Parathyroid adenoma (tissue), 2 donors: Measurements from ENCODE around the gene FAM177B.

ENCODE experiments used
- H2AFZ ChIP-seq: fragments of 300-600 bp; sonication (generic); one replicate; pipeline ENCODE4 v1.7.0; 2017; ENCODE audit warnings: antibody characterized with exemption, mild to moderate bottlenecking
- H3K27ac ChIP-seq: fragments of 300-600 bp; sonication (generic); one replicate; pipeline ENCODE4 v1.7.0; 2017
- H3K27me3 ChIP-seq: fragments of 300-600 bp; sonication (generic); one replicate; pipeline ENCODE4 v1.7.0; 2017; ENCODE audit warnings: low read length; ENCODE audit not compliant: control insufficient read depth, insufficient read depth
- H3K36me3 ChIP-seq: fragments of 300-600 bp; sonication (generic); one replicate; pipeline ENCODE4 v1.7.0; 2017; ENCODE audit warnings: low read length; ENCODE audit not compliant: control insufficient read depth, insufficient read depth
- H3K4me1 ChIP-seq: fragments of 300-600 bp; sonication (generic); one replicate; pipeline ENCODE4 v1.7.0; 2017; ENCODE audit warnings: control low read depth
- H3K4me2 ChIP-seq: fragments of 300-600 bp; sonication (generic); one replicate; pipeline ENCODE4 v1.7.0; 2017; ENCODE audit warnings: low read length
- H3K4me3 ChIP-seq: fragments of 300-600 bp; sonication (generic); one replicate; pipeline ENCODE4 v1.7.0; 2017; ENCODE audit warnings: low read depth, low read length
- H3K79me2 ChIP-seq: fragments of 300-600 bp; sonication (generic); one replicate; pipeline ENCODE4 v1.7.0; 2017; ENCODE audit warnings: control low read depth
- H3K9ac ChIP-seq: fragments of 300-600 bp; sonication (generic); one replicate; pipeline ENCODE4 v1.7.0; 2017; ENCODE audit warnings: mild to moderate bottlenecking
- H3K9me3 ChIP-seq: fragments of 300-600 bp; sonication (generic); one replicate; pipeline ENCODE4 v1.7.0; 2017; ENCODE audit warnings: low read length; ENCODE audit not compliant: control insufficient read depth
- TF ChIP-seq, protein P1 (sequence below): fragments of 300-600 bp; sonication (generic); IDR thresholded peaks from one replicate; pipeline ENCODE4 v1.7.0; 2017; ENCODE audit warnings: antibody characterized with exemption, mild to moderate bottlenecking
- donor health status: primary hyperparathyroidism.

Gene FAM177B

DNA sequence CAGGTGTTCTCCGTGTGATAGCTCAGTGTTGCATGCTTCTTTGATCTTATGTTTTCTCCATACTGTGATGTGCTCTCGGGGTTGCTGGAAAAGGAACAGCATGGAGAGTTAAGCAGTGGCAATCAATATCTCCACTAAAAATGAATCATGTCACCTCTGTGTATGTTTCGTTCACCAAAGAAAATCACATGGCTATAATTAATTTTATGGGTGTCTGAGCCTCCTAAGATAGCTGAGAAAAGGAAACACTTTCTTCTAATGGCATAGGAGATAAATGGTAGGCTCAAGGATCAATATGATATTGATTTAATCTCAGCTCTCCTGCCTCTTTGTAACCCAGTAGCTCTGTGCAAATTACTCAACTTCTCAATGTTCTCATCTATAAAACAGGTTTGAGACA, 14.3 kb downstream of the FAM177B start:
- Histone ChIP-seq H3K79me2 (no peaks in the 10 kb centered on the region), H3K27me3 (no peaks in the 10 kb centered on the region), H3K9ac (no peak overlapping the region), H3K4me1 (no peaks in the 10 kb centered on the region), H3K9me3 (no peaks in the 10 kb centered on the region), H3K4me2 (no peak overlapping the region), H3K4me3 (no peak overlapping the region), H2AFZ (no peak overlapping the region), H3K27ac (no peak overlapping the region), H3K36me3 (no peaks in the 10 kb centered on the region)
- TF ChIP-seq, protein P1, sequence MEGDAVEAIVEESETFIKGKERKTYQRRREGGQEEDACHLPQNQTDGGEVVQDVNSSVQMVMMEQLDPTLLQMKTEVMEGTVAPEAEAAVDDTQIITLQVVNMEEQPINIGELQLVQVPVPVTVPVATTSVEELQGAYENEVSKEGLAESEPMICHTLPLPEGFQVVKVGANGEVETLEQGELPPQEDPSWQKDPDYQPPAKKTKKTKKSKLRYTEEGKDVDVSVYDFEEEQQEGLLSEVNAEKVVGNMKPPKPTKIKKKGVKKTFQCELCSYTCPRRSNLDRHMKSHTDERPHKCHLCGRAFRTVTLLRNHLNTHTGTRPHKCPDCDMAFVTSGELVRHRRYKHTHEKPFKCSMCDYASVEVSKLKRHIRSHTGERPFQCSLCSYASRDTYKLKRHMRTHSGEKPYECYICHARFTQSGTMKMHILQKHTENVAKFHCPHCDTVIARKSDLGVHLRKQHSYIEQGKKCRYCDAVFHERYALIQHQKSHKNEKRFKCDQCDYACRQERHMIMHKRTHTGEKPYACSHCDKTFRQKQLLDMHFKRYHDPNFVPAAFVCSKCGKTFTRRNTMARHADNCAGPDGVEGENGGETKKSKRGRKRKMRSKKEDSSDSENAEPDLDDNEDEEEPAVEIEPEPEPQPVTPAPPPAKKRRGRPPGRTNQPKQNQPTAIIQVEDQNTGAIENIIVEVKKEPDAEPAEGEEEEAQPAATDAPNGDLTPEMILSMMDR, result no peak

- Histone ChIP-seq H3K4me1 (no peaks in the 10 kb centered on the region), H3K79me2 (no peaks in the 10 kb centered on the region), H3K36me3 (no peaks in the 10 kb centered on the region), H3K9me3 (no peaks in the 10 kb centered on the region), H3K27ac (no peak overlapping the region), H3K4me2 (peak overlapping the region; percentile 37), H3K27me3 (no peaks in the 10 kb centered on the region), H3K4me3 (peak overlapping the region; percentile 17), H2AFZ (no peak overlapping the region), H3K9ac (no peak overlapping the region)
- TF ChIP-seq, protein P1, result no peak
Measured at GRCh38 chr1:222754366-222755139, 17.6 kb downstream of the FAM177B start.

DNA sequence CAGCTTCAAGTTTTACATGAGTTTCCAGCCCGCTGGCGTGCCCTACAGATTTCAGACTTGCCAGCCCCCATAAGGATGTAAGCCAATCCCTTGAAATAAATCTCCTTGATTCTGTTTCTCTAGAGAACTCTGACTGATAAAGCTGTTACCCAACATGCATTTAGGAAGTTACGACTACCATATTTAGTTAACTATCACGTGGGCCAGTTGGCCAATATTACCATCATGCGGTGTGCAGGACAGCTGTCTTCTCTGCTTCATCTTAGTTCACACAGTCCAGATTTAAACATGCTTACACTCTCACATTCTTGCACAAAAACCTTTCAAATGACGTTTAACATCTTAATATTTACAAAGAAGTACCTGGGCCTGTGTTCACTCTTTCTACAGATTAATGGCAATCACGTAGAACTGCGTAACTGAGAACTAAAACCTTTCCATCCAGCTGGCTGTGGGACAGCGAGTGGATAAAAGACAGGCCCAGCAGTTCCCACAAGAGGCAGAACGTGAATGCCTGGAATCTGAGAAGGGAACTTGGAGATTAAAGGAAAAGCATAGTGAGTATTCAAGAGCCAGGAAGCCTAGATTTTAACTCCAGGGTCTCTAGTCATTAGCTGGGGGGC, 20.8 kb downstream of the FAM177B start:
- Histone ChIP-seq H2AFZ (no peak overlapping the region), H3K4me1 (no peaks in the 10 kb centered on the region), H3K79me2 (no peaks in the 10 kb centered on the region), H3K27me3 (no peaks in the 10 kb centered on the region), H3K4me3 (no peak overlapping the region), H3K4me2 (no peak overlapping the region), H3K36me3 (no peaks in the 10 kb centered on the region), H3K9me3 (no peaks in the 10 kb centered on the region), H3K9ac (no peak overlapping the region), H3K27ac (no peak overlapping the region)
- TF ChIP-seq, protein P1, result no peak

GRCh38 chr1:222759451-222760035, 22.5 kb downstream of the FAM177B start:
- no peak overlapping the region for H3K4me2 ChIP-seq
- H3K9ac ChIP-seq, result no peak overlapping the region
- H3K27me3 ChIP-seq, result no peaks in the 10 kb centered on the region
- H3K4me3 ChIP-seq, result no peak overlapping the region
- H3K4me1 ChIP-seq, result no peaks in the 10 kb centered on the region
- TF ChIP-seq, protein P1, result no peak
- no peaks in the 10 kb centered on the region for H3K79me2 ChIP-seq
- H3K36me3 ChIP-seq, result no peaks in the 10 kb centered on the region
- H3K27ac ChIP-seq, result no peak overlapping the region
- H2AFZ ChIP-seq, result no peak overlapping the region
- H3K9me3 ChIP-seq, result no peaks in the 10 kb centered on the region
